Measurements from ENCODE around the gene ETV1.

DNA sequence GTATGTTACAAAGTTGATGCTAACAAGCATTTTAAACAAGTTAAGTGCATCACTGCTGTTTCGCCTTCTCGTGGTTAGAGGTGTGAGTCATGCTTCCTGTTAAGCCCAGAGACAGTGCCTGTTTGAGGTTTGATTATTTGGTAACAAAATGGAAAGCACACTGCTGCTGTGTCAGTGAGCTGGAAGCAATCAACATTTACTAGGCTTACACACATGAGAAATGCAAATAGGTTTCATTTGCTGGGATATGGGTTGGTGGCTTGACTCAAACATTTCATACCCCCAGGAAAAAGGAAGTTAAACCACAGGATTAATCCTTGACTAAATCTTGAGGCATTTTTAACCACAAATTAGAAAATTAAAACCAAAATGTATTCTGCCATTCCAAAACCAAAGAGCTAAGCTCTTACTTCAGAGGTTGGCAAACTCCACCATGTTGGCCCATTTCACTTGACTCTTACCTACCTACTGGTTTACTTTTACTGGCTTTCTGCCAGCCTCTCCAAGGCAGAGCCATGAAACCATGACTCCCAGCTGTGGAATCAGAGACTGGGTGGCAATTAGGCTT lies 139.2 kb downstream of the ETV1 start:
- TF ChIP-seq TCF12 (IDR thresholded peaks at IDR 0.05; ENCODE audit: low read depth) = no peak
- TF ChIP-seq EP300 (IDR thresholded peaks at IDR 0.05; ENCODE audit: borderline replicate concordance) = no peak
- TF ChIP-seq YY1 (IDR thresholded peaks at IDR 0.05; ENCODE audit: low read depth) = no peak
- no peak for TF ChIP-seq TAF1 (IDR thresholded peaks at IDR 0.05; ENCODE audit: low read depth)
- no peak for TF ChIP-seq MAX (IDR thresholded peaks at IDR 0.05)
- no peak for TF ChIP-seq NFIC (IDR thresholded peaks at IDR 0.05)
- TF ChIP-seq CEBPB (IDR thresholded peaks at IDR 0.05) = no peak
- TF ChIP-seq, protein P1, sequence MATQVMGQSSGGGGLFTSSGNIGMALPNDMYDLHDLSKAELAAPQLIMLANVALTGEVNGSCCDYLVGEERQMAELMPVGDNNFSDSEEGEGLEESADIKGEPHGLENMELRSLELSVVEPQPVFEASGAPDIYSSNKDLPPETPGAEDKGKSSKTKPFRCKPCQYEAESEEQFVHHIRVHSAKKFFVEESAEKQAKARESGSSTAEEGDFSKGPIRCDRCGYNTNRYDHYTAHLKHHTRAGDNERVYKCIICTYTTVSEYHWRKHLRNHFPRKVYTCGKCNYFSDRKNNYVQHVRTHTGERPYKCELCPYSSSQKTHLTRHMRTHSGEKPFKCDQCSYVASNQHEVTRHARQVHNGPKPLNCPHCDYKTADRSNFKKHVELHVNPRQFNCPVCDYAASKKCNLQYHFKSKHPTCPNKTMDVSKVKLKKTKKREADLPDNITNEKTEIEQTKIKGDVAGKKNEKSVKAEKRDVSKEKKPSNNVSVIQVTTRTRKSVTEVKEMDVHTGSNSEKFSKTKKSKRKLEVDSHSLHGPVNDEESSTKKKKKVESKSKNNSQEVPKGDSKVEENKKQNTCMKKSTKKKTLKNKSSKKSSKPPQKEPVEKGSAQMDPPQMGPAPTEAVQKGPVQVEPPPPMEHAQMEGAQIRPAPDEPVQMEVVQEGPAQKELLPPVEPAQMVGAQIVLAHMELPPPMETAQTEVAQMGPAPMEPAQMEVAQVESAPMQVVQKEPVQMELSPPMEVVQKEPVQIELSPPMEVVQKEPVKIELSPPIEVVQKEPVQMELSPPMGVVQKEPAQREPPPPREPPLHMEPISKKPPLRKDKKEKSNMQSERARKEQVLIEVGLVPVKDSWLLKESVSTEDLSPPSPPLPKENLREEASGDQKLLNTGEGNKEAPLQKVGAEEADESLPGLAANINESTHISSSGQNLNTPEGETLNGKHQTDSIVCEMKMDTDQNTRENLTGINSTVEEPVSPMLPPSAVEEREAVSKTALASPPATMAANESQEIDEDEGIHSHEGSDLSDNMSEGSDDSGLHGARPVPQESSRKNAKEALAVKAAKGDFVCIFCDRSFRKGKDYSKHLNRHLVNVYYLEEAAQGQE (IDR thresholded peaks at IDR 0.05; ENCODE audit: low read depth) = no peak
- no peak for TF ChIP-seq CREB1 (IDR thresholded peaks at IDR 0.05; ENCODE audit: low read depth)
- TF ChIP-seq ZBTB7A (IDR thresholded peaks at IDR 0.05; ENCODE audit: low read depth) = no peak
- no peak for TF ChIP-seq FOXM1 (IDR thresholded peaks at IDR 0.05; ENCODE audit: borderline replicate concordance, low read depth)
